Right lobe of liver (tissue), 4 donors: Measurements from ENCODE around the gene SENP2.

Experiments
- POLR2A ChIP-seq: fragments of 450-650 bp; IDR thresholded peaks from one replicate; pipeline ENCODE4 v1.6.1; 2017; ENCODE audit warnings: antibody characterized with exemption, mild to moderate bottlenecking
- TF ChIP-seq, protein P1 (sequence below), 4 donors: fragments of 200-600 bp in 3 of 4; fragments of 450-650 bp in 1 of 4; IDR thresholded peaks; one replicate each; pipeline versions ENCODE4 v1.5.1 to v1.8.0; 2016 to 2022; ENCODE audit warnings: antibody characterized with exemption in 4 of 4, mild to moderate bottlenecking in 2 of 4
- donor health status: DM: no; HTN: no; CAD: no.
- donor health status: DM: no; HTN: no; CAD: no.
- donor health status: DM: no; HTN: yes; CAD: no.

- TF ChIP-seq, protein P1, sequence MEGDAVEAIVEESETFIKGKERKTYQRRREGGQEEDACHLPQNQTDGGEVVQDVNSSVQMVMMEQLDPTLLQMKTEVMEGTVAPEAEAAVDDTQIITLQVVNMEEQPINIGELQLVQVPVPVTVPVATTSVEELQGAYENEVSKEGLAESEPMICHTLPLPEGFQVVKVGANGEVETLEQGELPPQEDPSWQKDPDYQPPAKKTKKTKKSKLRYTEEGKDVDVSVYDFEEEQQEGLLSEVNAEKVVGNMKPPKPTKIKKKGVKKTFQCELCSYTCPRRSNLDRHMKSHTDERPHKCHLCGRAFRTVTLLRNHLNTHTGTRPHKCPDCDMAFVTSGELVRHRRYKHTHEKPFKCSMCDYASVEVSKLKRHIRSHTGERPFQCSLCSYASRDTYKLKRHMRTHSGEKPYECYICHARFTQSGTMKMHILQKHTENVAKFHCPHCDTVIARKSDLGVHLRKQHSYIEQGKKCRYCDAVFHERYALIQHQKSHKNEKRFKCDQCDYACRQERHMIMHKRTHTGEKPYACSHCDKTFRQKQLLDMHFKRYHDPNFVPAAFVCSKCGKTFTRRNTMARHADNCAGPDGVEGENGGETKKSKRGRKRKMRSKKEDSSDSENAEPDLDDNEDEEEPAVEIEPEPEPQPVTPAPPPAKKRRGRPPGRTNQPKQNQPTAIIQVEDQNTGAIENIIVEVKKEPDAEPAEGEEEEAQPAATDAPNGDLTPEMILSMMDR (IDR thresholded peaks at IDR 0.05) = no peak
- no peak for TF ChIP-seq POLR2A
Observed at GRCh38 chr3:185658943-185659342, 72.8 kb downstream of the SENP2 start.
